Astrocyte of the spinal cord (primary cell): Measurements from ENCODE around the gene SLFN12.
"Not testable (repeated sequence)": the region's sequence is repeated elsewhere in the genome, so short reads cannot be mapped to it uniquely, and the experiment has no call there.

Experiments used
- DNase-seq: peaks from one replicate; pipeline ENCODE4 v3.0.0; 2011; ENCODE audit warnings: low read depth, low spot score
- H3K4me3 ChIP-seq: 2 replicates; pipeline ENCODE4 v1.5.1; 2011; ENCODE audit warnings: low read depth, mild to moderate bottlenecking, low read length, moderate library complexity
- CTCF ChIP-seq: IDR thresholded peaks from 2 replicates; pipeline ENCODE4 v1.5.1; 2012; ENCODE audit warnings: low read depth, mild to moderate bottlenecking, low read length, inconsistent platforms
- in situ Hi-C: cut with HindIII; loops from 2 replicates; pipeline ENCODE4 v1.10.0; 2017; ENCODE audit warnings: low sequenced_read_pairs

Gene SLFN12

GRCh38 chr17:35414247-35414646 is 18.1 kb downstream of the SLFN12 start:
- TF ChIP-seq CTCF, result no peak
- DNase-seq, result no peak
- in situ Hi-C loops, result no loop called here
- no peak overlapping the region for H3K4me3 ChIP-seq

- in situ Hi-C loops, result no loop called here
- no peak for DNase-seq
- TF ChIP-seq CTCF, result no peak
- no peak overlapping the region for H3K4me3 ChIP-seq
These were observed 24.8 kb downstream of the SLFN12 start for GRCh38 chr17:35407531-35407930.

- no peak for TF ChIP-seq CTCF
- DNase-seq, result no peak
- no peak overlapping the region for H3K4me3 ChIP-seq
- in situ Hi-C loops, result no loop called here
These were observed 25.7 kb downstream of the SLFN12 start for GRCh38 chr17:35406568-35406967.

GRCh38 chr17:35404360-35404759 is 27.9 kb downstream of the SLFN12 start:
- no peak overlapping the region for H3K4me3 ChIP-seq
- in situ Hi-C loops, result no loop called here
- no peak for TF ChIP-seq CTCF
- no peak for DNase-seq

- DNase-seq, in situ Hi-C loops, H3K4me3 ChIP-seq: not testable (repeated sequence)
These were observed 38.5 kb downstream of the SLFN12 start for GRCh38 chr17:35393783-35394182.

- TF ChIP-seq CTCF, result no peak
- DNase-seq, result no peak
- no peak overlapping the region for H3K4me3 ChIP-seq
- in situ Hi-C loops, result no loop called here
These were observed 41.6 kb downstream of the SLFN12 start for GRCh38 chr17:35390663-35391062.

- no peak overlapping the region for H3K4me3 ChIP-seq
- TF ChIP-seq CTCF, result no peak
- no peak for DNase-seq
- in situ Hi-C loops, result no loop called here
These were observed 42.1 kb downstream of the SLFN12 start for GRCh38 chr17:35390156-35390555.
